Endothelial cell of umbilical vein (primary cell): ENCODE measurements around the gene CNMD. TPM values are rescaled to one million over a fixed set of nuclear protein-coding genes. Genes with fewer than 3 reads are reported as not detected.
"Not testable (repeated sequence)": the region's sequence is repeated elsewhere in the genome, so short reads cannot be mapped to it uniquely, and the experiment has no call there.

Experiments used
- BruUV-seq: library from RNA; stranded (reverse); fragments of 400-500 nt; replicated peaks from 2 replicates; lab custom pipeline; 2021; lab: Mats Ljungman, UMichigan
- CTCF ChIA-PET: fragments of 300-600, 350-600 bp; sonication (Branson Sonifier 250); formaldehyde crosslinking; loops from one replicate; lab custom pipeline; 2021; ENCODE audit warnings: antibody characterized with exemption, inconsistent platforms; lab: Charles Lee
- POLR2A ChIA-PET: fragments of 300-600, 350-600 bp; sonication (Branson Sonifier 250); formaldehyde crosslinking; loops from one replicate; lab custom pipeline; 2021; ENCODE audit warnings: antibody characterized with exemption, inconsistent platforms; lab: Charles Lee
- DNase-seq: peaks from one replicate; pipeline ENCODE4 v3.0.0-alpha.2; 2011; ENCODE audit warnings: low read depth, low spot score
- FAIRE-seq: peaks from 2 replicates; lab custom pipeline; 2011; peaks lifted over from hg19 to GRCh38; lab: Jason Lieb, UNC
- H2AFZ ChIP-seq: 2 replicates; pipeline ENCODE4 v1.6.0; 2012; ENCODE audit warnings: low read depth, low read length, control low read depth, inconsistent platforms
- H3K27ac ChIP-seq: 2 replicates; pipeline ENCODE4 v1.5.1; 2011; ENCODE audit warnings: low read depth, mild to moderate bottlenecking, control low read depth, low read length, moderate library complexity; ENCODE audit not compliant: insufficient read depth
- H3K27me3 ChIP-seq, 2 experiments: 2 replicates each; pipeline versions ENCODE4 v1.6.0 to v1.6.1; 2011; ENCODE audit warnings: low read length in 2 of 2, mixed read lengths in 1 of 2; ENCODE audit not compliant: control insufficient read depth in 2 of 2, insufficient read depth in 2 of 2
- H3K36me3 ChIP-seq, 2 experiments: 2 replicates in 1 of 2; 3 replicates in 1 of 2; pipeline ENCODE4 v1.5.1; 2011; ENCODE audit warnings: low read length in 2 of 2, mild to moderate bottlenecking in 1 of 2, moderate library complexity in 1 of 2; ENCODE audit not compliant: control insufficient read depth in 2 of 2, insufficient read depth in 2 of 2; ENCODE audit errors: extremely low read depth in 1 of 2
- H3K4me1 ChIP-seq: 3 replicates; pipeline ENCODE4 v1.5.1; 2011; ENCODE audit warnings: mild to moderate bottlenecking, low read length; ENCODE audit not compliant: control insufficient read depth, insufficient read depth; ENCODE audit errors: extremely low read depth
- H3K4me2 ChIP-seq: 2 replicates; pipeline ENCODE4 v1.6.1; 2011; ENCODE audit warnings: low read length, control low read depth, mixed read lengths; ENCODE audit not compliant: insufficient read depth
- H3K4me3 ChIP-seq, 3 experiments: fragments of 200-600 bp in 1 of 3; sonication (generic), shearing (Covaris generic) in 1 of 3; replicated peaks in 1 of 3; 2 replicates each; pipeline ENCODE4 v1.5.1; 2011 to 2016; ENCODE audit warnings: control low read depth in 3 of 3, low read length in 3 of 3, mild to moderate bottlenecking in 2 of 3, inconsistent platforms in 1 of 3, low read depth in 1 of 3, moderate library complexity in 1 of 3; ENCODE audit not compliant: insufficient read depth in 1 of 3
- H3K79me2 ChIP-seq: 2 replicates; pipeline ENCODE4 v1.6.0; 2012; ENCODE audit warnings: low read length, inconsistent platforms; ENCODE audit not compliant: control insufficient read depth, insufficient read depth
- H3K9ac ChIP-seq: replicated peaks from 2 replicates; pipeline ENCODE3; 2011; ENCODE audit warnings: low read length, control low read depth; ENCODE audit not compliant: insufficient read depth; ENCODE audit errors: extremely low read depth
- H3K9me1 ChIP-seq: replicated peaks from 3 replicates; pipeline ENCODE4 v1.6.0; 2011; ENCODE audit warnings: mild to moderate bottlenecking, low read length; ENCODE audit not compliant: control insufficient read depth, insufficient read depth; ENCODE audit errors: extremely low read depth
- H3K9me3 ChIP-seq: replicated peaks from 2 replicates; pipeline ENCODE4 v1.5.1; 2012; ENCODE audit warnings: low read length, inconsistent platforms; ENCODE audit not compliant: control insufficient read depth, insufficient read depth
- H4K20me1 ChIP-seq: replicated peaks from 2 replicates; pipeline ENCODE3; 2011; ENCODE audit warnings: mild to moderate bottlenecking, low read length; ENCODE audit not compliant: control insufficient read depth, insufficient read depth; ENCODE audit errors: extremely low read depth
- EZH2 ChIP-seq: IDR thresholded peaks from 2 replicates; pipeline ENCODE4 v1.6.1; 2012; ENCODE audit warnings: borderline replicate concordance, low read depth, mild to moderate bottlenecking, moderate library complexity, low read length, inconsistent platforms; ENCODE audit not compliant: severe bottlenecking
- GATA2 ChIP-seq: IDR thresholded peaks from 2 replicates; pipeline ENCODE4 v1.7.0; 2011; ENCODE audit warnings: low read depth, mild to moderate bottlenecking, moderate library complexity, mixed read lengths, low read length; ENCODE audit not compliant: insufficient read length, insufficient read depth
- JUN ChIP-seq: IDR thresholded peaks from 2 replicates; pipeline ENCODE4 v1.6.1; 2011; ENCODE audit warnings: borderline replicate concordance, low read depth; ENCODE audit not compliant: insufficient read length, insufficient read depth
- POLR2AphosphoS5 ChIP-seq: IDR thresholded peaks from 2 replicates; pipeline ENCODE4 v1.6.1; 2012; ENCODE audit warnings: low read depth, mild to moderate bottlenecking, control low read depth, low read length, moderate library complexity; ENCODE audit not compliant: insufficient read depth
- dilution Hi-C: fragments of 300-500 bp; cut with MboI; formaldehyde crosslinking; loops from one replicate; pipeline ENCODE4 v1.15.0; 2019; ENCODE audit warnings: low sequenced_read_pairs; ENCODE audit not compliant: extremely low pct_ligation_motif_present
- intact Hi-C: fragments of 100-400 bp; cut with micrococcal nuclease; formaldehyde crosslinking; loops from one replicate; pipeline ENCODE4 v1.10.0; 2022
- polyA plus RNA-seq, 4 experiments: library from polyadenylated mRNA; depleted of rRNA in 3 of 4; stranded (reverse) in 3 of 4; unstranded in 1 of 4; fragments of >200 nt; gene quantifications; 2 replicates each; pipeline versions ENCODE4 v1.2.1 to v1.2.3, GENCODE V29; 2011 to 2012; ENCODE audit warnings: missing spikeins in 1 of 4
- total RNA-seq: library from RNA; stranded (reverse); gene quantifications from 2 replicates; pipeline ENCODE4 v1.2.3, GENCODE V29; 2021
- TF ChIP-seq, protein P1 (sequence below), 2 donors: IDR thresholded peaks; 1 replicate in 1 of 2; 2 replicates in 1 of 2; pipeline ENCODE4 v1.5.1; 2011; ENCODE audit warnings: low read length in 2 of 2, mild to moderate bottlenecking in 2 of 2, moderate library complexity in 2 of 2, control low read depth in 1 of 2, inconsistent platforms in 1 of 2, low read depth in 1 of 2; ENCODE audit not compliant: insufficient read depth in 1 of 2; ENCODE audit errors: extremely low read depth in 1 of 2

CNMD gene
- total and polyA plus RNA-seq, 2 donors (not counting 3 experiments of a cell fraction or from before 2014, with no cell fraction given) = not detected

DNA sequence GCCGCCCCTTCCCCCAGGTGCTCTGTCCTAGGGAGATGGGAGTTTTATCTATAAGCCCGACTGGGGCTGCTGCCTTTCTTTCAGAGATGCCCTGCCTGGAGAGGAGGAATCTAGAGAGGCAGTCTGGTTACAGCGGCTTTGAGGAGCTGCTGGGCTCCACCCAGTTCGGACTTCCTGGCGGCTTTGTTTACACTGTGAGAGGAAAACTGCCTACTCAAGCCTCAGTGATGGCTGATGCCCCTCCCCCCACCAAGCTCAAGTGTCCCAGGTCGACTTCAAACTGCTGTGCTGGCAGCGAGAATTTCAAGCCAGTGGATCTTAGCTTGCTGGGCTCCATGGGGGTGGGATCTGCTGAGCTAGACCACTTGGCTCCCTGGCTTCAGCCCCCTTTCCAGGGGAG, 18.7 kb downstream of the CNMD start:
- FAIRE-seq, intact Hi-C loops, H3K79me2 ChIP-seq, dilution Hi-C loops, H3K36me3 ChIP-seq, H4K20me1 ChIP-seq, DNase-seq, POLR2A ChIA-PET, CTCF ChIA-PET, H3K9ac ChIP-seq, H3K9me3 ChIP-seq, H3K4me1 ChIP-seq, H3K27me3 ChIP-seq, H3K9me1 ChIP-seq, H3K4me2 ChIP-seq, H2AFZ ChIP-seq, H3K4me3 ChIP-seq, BruUV-seq, H3K27ac ChIP-seq: not testable (repeated sequence)

DNA sequence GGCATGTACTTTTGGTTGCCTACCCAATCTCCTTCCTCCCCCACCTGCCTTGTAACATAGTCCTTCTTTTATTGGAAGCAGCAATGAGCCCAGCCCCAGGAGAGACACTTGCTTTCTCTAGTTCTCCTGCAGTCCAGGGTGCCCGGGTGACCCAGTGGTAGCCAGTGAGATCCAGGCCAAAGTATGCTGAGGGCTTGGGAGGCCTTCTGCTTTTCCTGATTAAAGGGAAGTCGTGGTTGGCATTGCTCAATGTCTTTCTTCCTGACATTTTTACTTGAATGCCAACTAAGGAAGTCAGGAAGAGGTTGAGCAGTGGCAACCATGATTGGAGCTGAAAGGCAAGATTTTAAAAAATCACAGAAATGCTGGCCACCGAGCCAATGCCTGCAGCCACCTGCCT, 25.7 kb downstream of the CNMD start:
- dilution Hi-C loops = no loop called here
- Histone ChIP-seq H4K20me1 (no peaks in the 10 kb centered on the region), H3K4me1 (no peaks in the 10 kb centered on the region), H3K27ac (no peak overlapping the region), H3K36me3 (no peaks in the 10 kb centered on the region), H3K27me3 (peaks cover 3% of the 10 kb centered on the region in 2 experiments), H3K9ac (no peak overlapping the region), H3K79me2 (no peaks in the 10 kb centered on the region), H3K4me3 (no peak overlapping the region), H3K9me1 (no peaks in the 10 kb centered on the region), H3K9me3 (no peaks in the 10 kb centered on the region), H2AFZ (no peak overlapping the region), H3K4me2 (no peak overlapping the region)
- FAIRE-seq (no peak), DNase-seq (no peak)
- BruUV-seq = no TSS peak
- intact Hi-C loops = loop anchor here (5.0 kb wide), 1 partner anchor 822 kb away; no protein-coding TSS in a partner anchor
- ChIA-PET CTCF (interaction anchor here (1.6 to 2.8 kb wide), 3 partner anchors 9 to 49 kb away, joined by 6 to 12 read pairs (median 10); no protein-coding TSS in a partner anchor), POLR2A (no interaction called here)
- TF ChIP-seq, protein P1, sequence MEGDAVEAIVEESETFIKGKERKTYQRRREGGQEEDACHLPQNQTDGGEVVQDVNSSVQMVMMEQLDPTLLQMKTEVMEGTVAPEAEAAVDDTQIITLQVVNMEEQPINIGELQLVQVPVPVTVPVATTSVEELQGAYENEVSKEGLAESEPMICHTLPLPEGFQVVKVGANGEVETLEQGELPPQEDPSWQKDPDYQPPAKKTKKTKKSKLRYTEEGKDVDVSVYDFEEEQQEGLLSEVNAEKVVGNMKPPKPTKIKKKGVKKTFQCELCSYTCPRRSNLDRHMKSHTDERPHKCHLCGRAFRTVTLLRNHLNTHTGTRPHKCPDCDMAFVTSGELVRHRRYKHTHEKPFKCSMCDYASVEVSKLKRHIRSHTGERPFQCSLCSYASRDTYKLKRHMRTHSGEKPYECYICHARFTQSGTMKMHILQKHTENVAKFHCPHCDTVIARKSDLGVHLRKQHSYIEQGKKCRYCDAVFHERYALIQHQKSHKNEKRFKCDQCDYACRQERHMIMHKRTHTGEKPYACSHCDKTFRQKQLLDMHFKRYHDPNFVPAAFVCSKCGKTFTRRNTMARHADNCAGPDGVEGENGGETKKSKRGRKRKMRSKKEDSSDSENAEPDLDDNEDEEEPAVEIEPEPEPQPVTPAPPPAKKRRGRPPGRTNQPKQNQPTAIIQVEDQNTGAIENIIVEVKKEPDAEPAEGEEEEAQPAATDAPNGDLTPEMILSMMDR (IDR thresholded peaks at IDR 0.05; ENCODE audit: extremely low read depth in 1 of 2, insufficient read depth in 1 of 2, low read depth in 1 of 2, low read length in 2 of 2) = no peak
- no peak for TF ChIP-seq POLR2AphosphoS5
- no peak for TF ChIP-seq GATA2
- TF ChIP-seq EZH2 = no peak
- TF ChIP-seq JUN = no peak
